ENCODE data around the gene PLPPR1. TPM values are rescaled to one million over a fixed set of nuclear protein-coding genes. Genes with fewer than 3 reads are reported as not detected.

The PLPPR1 gene
- total RNA-seq (2021; fragmentation: NEBNext Ultra II Directional; extraction: Animal tissue kit (Norgen Biotek cat#: 25700)): not detected
- long read RNA-seq: 0 reads

- TF ChIP-seq CTCF (IDR thresholded peaks at IDR 0.05): no peak
- Mint-ChIP-seq H3K4me1 (ENCODE audit: low read depth) (no peaks in the 10 kb centered on the region), H3K9me3 (peaks cover 28% of the 10 kb centered on the region), H3K27ac (no peak within 1 kb of the TSS), H3K27me3 (ENCODE audit: insufficient read depth) (peaks cover 7% of the 10 kb centered on the region; the same call in 1 of the 2 replicates), H3K4me3 (no peak within 1 kb of the TSS), H3K36me3 (ENCODE audit: low read depth) (no peaks in the 10 kb centered on the region)
- DNase-seq: no peak
These were observed at the start of gene PLPPR1 for GRCh38 chr9:101028346-101029314. TSS of gene PLPPR1 (plus strand) at chr9:101028727.

- Mint-ChIP-seq H3K27ac (no peak overlapping the region), H3K4me3 (no peak overlapping the region), H3K27me3 (ENCODE audit: insufficient read depth) (no peaks in the 10 kb centered on the region), H3K36me3 (ENCODE audit: low read depth) (no peaks in the 10 kb centered on the region), H3K9me3 (peaks cover 15% of the 10 kb centered on the region), H3K4me1 (ENCODE audit: low read depth) (no peaks in the 10 kb centered on the region)
- TF ChIP-seq CTCF (IDR thresholded peaks at IDR 0.05): no peak
- no peak for DNase-seq
These were observed 38.8 kb upstream of the PLPPR1 start for GRCh38 chr9:100989731-100990130.

- Mint-ChIP-seq H3K27me3 (ENCODE audit: insufficient read depth) (no peaks in the 10 kb centered on the region), H3K4me1 (ENCODE audit: low read depth) (no peaks in the 10 kb centered on the region), H3K9me3 (peaks cover 15% of the 10 kb centered on the region), H3K4me3 (no peak overlapping the region), H3K27ac (no peak overlapping the region), H3K36me3 (ENCODE audit: low read depth) (no peaks in the 10 kb centered on the region)
- DNase-seq: no peak
- no peak for TF ChIP-seq CTCF (IDR thresholded peaks at IDR 0.05)
These were observed 37.7 kb upstream of the PLPPR1 start for GRCh38 chr9:100990605-100991381.

- no peaks in the 10 kb centered on the region for H3K4me1 Mint-ChIP-seq (ENCODE audit: low read depth)
- peaks cover 11% of the 10 kb centered on the region for H3K9me3 Mint-ChIP-seq
- H3K27me3 Mint-ChIP-seq (ENCODE audit: insufficient read depth): no peaks in the 10 kb centered on the region
- no peak overlapping the region for H3K27ac Mint-ChIP-seq
- no peak for TF ChIP-seq CTCF (IDR thresholded peaks at IDR 0.05)
- DNase-seq: no peak
- no peak overlapping the region for H3K4me3 Mint-ChIP-seq
- H3K36me3 Mint-ChIP-seq (ENCODE audit: low read depth): no peaks in the 10 kb centered on the region
These were observed 35.9 kb upstream of the PLPPR1 start for GRCh38 chr9:100992632-100993031.

GRCh38 chr9:100999906-101000544 is 28.5 kb upstream of the PLPPR1 start:
- Mint-ChIP-seq H3K36me3 (ENCODE audit: low read depth) (no peaks in the 10 kb centered on the region; the same call in 1 of the 2 replicates), H3K27me3 (ENCODE audit: insufficient read depth) (no peaks in the 10 kb centered on the region), H3K4me1 (ENCODE audit: low read depth) (no peaks in the 10 kb centered on the region), H3K27ac (no peak overlapping the region), H3K9me3 (peaks cover 27% of the 10 kb centered on the region), H3K4me3 (no peak overlapping the region)
- no peak for TF ChIP-seq CTCF (IDR thresholded peaks at IDR 0.05)
- DNase-seq: no peak

Data from HFFc6 (cell line).